ENCODE results near the gene RAB25.

DNA sequence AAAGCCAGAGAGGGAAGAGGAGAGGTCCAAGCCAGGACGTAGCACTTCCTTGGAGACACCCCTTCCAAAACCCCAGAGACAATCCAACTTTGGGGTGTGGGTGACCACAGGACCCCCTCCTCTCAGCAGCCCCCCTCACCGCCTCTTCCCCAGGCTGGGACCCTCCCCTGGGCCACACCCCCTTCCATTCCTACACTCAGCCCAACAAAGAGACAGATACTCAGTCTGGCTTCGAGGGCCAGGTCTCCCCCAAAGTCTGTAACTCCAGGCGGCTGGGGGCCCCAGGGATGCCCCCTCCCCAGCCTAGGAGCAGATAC lies 19.9 kb downstream of the RAB25 start:
- TF ChIP-seq, protein P1, sequence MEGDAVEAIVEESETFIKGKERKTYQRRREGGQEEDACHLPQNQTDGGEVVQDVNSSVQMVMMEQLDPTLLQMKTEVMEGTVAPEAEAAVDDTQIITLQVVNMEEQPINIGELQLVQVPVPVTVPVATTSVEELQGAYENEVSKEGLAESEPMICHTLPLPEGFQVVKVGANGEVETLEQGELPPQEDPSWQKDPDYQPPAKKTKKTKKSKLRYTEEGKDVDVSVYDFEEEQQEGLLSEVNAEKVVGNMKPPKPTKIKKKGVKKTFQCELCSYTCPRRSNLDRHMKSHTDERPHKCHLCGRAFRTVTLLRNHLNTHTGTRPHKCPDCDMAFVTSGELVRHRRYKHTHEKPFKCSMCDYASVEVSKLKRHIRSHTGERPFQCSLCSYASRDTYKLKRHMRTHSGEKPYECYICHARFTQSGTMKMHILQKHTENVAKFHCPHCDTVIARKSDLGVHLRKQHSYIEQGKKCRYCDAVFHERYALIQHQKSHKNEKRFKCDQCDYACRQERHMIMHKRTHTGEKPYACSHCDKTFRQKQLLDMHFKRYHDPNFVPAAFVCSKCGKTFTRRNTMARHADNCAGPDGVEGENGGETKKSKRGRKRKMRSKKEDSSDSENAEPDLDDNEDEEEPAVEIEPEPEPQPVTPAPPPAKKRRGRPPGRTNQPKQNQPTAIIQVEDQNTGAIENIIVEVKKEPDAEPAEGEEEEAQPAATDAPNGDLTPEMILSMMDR (IDR thresholded peaks at IDR 0.05), result no peak
- TF ChIP-seq POLR2A (IDR thresholded peaks at IDR 0.05) (no peak), POLR2AphosphoS5 (IDR thresholded peaks at IDR 0.05; ENCODE audit: insufficient read depth in 1 of 2, low read depth in 1 of 2) (no peak)
